HT-29 (cell line): ENCODE data around the gene NRF1. TPM values are rescaled to one million over a fixed set of nuclear protein-coding genes. Genes with fewer than 3 reads are reported as not detected.
"Not testable (repeated sequence)": the region's sequence is repeated elsewhere in the genome, so short reads cannot be mapped to it uniquely, and the experiment has no call there.

Experiments used
- DNase-seq: peaks from one replicate; pipeline ENCODE4 v3.0.0-alpha.2; 2015; ENCODE audit warnings: low spot score
- total RNA-seq: library from RNA; depleted of rRNA; stranded (reverse); fragments of >200 nt; shearing (Covaris generic); gene quantifications from 2 replicates; pipeline ENCODE4 v1.2.3, GENCODE V29; 2014; rRNA removed

Gene NRF1
- 10.5 and 13.1 TPM in 2 replicates for total RNA-seq

GRCh38 chr7:129611246-129612111, at the start of gene NRF1:
Gene NRF1, plus strand, starts transcription at chr7:129611720. Its CDS starts 45,632 bp downstream, at chr7:129657352.
- peak; percentile 90 for DNase-seq

GRCh38 chr7:129566323-129566722, 45.2 kb upstream of the NRF1 start:
- DNase-seq: not testable (repeated sequence)

GRCh38 chr7:129567377-129567776, 44.1 kb upstream of the NRF1 start:
- DNase-seq: no peak

- no peak for DNase-seq
Observed at GRCh38 chr7:129568240-129568639, 43.3 kb upstream of the NRF1 start.

- no peak for DNase-seq
Observed at GRCh38 chr7:129569326-129569725, 42.2 kb upstream of the NRF1 start.

GRCh38 chr7:129569811-129570215, 41.7 kb upstream of the NRF1 start:
- peak; percentile 82 for DNase-seq

GRCh38 chr7:129571201-129571600, 40.3 kb upstream of the NRF1 start:
- DNase-seq: no peak

- no peak for DNase-seq
Observed at GRCh38 chr7:129572205-129572604, 39.3 kb upstream of the NRF1 start.

- DNase-seq: no peak
Observed at GRCh38 chr7:129574487-129574886, 37.0 kb upstream of the NRF1 start.

GRCh38 chr7:129575699-129576098, 35.8 kb upstream of the NRF1 start:
- DNase-seq: no peak

GRCh38 chr7:129576138-129576537, 35.4 kb upstream of the NRF1 start:
- no peak for DNase-seq

GRCh38 chr7:129578829-129579228, 32.7 kb upstream of the NRF1 start:
- no peak for DNase-seq

GRCh38 chr7:129586179-129586578, 25.3 kb upstream of the NRF1 start:
- peak; percentile 14 for DNase-seq

- DNase-seq: no peak
Observed at GRCh38 chr7:129588268-129588667, 23.3 kb upstream of the NRF1 start.

- DNase-seq: no peak
Observed at GRCh38 chr7:129591868-129592267, 19.7 kb upstream of the NRF1 start.

GRCh38 chr7:129596386-129596785, 15.1 kb upstream of the NRF1 start:
- DNase-seq: not testable (repeated sequence)

- no peak for DNase-seq
Observed at GRCh38 chr7:129597672-129598071, 13.8 kb upstream of the NRF1 start.

GRCh38 chr7:129599174-129599573, 12.3 kb upstream of the NRF1 start:
- no peak for DNase-seq

- DNase-seq: not testable (repeated sequence)
Observed at GRCh38 chr7:129603594-129603993, 7.9 kb upstream of the NRF1 start.

- DNase-seq: not testable (repeated sequence)
Observed at GRCh38 chr7:129604021-129604420, 7.5 kb upstream of the NRF1 start.

GRCh38 chr7:129604713-129605437, 6.6 kb upstream of the NRF1 start:
- no peak for DNase-seq

GRCh38 chr7:129605960-129606614, 5.4 kb upstream of the NRF1 start:
- no peak for DNase-seq
